Gastroesophageal sphincter (tissue), 3 donors: ENCODE results near the gene PDCD2L.

ENCODE experiments used
- CTCF ChIP-seq, 4 experiments: fragments of 200-600 bp in 2 of 4; fragments of 450-650 bp in 2 of 4; sonication (generic) in 1 of 4; IDR thresholded peaks; one replicate each; pipeline ENCODE4 v1.5.1; 2017 to 2019; ENCODE audit warnings: antibody characterized with exemption in 4 of 4, mild to moderate bottlenecking in 2 of 4, moderate library complexity in 2 of 4
- EP300 ChIP-seq: sonication (generic); formaldehyde crosslinking; IDR thresholded peaks from one replicate; pipeline ENCODE4 v1.6.1; 2017; ENCODE audit warnings: antibody characterized with exemption, mild to moderate bottlenecking
- POLR2AphosphoS5 ChIP-seq: sonication (generic); formaldehyde crosslinking; IDR thresholded peaks from one replicate; pipeline ENCODE4 v1.6.1; 2017; ENCODE audit warnings: antibody characterized with exemption

DNA sequence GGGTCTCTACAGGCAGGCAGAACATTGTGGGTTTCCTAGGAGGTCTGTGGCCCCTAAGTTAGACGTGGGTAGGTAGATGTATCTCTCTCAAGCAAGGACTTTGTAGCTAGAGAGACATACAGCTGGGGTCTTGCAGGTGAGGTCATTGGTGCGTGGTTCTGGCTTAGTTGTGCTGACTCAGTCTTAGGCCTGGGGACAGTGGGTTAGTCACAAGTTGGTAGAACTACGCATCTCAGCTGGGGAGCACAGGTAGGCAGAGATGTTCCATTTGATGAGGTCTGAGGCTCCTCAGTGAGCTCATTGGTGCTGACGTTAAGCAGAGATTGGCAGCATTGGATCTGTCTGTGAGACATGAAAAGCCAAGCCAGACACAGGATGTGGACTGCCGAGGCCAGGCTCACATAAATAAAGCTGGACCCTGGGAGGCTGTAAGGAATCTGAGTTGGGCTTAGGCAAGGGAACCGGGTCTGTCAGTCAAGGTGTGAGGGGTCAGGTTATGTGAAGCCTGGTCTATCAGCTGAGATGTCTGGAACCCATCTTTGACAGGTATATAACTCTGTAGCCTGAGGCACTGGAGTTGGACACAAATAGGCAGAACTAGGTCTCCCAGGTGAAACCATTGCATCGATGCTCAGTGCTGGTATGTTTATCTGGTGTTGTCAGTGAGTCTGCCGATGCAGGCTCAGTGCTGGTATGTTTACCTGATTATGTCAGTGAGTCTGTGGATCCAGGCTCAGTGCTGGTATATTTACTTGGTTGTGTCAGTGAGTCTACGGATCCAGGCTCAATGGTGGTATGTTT lies 17.4 kb upstream of the PDCD2L start:
- TF ChIP-seq CTCF (IDR thresholded peaks at IDR 0.05) (no peak), POLR2AphosphoS5 (no peak), EP300 (no peak)
